K562 (cell line): ENCODE results near the gene ASB2.

Source experiments
- ATF7 ChIP-seq: fragments of 450-650 bp; IDR thresholded peaks from 2 replicates; pipeline ENCODE4 v1.7.1; 2014; ENCODE audit warnings: mild to moderate bottlenecking, moderate library complexity
- CBFB ChIP-seq: sonication (generic); formaldehyde crosslinking; IDR thresholded peaks from 2 replicates; pipeline ENCODE4 v1.4.0; 2020; ENCODE audit warnings: mild to moderate bottlenecking, missing genetic modification reagents
- CCAR2 ChIP-seq: fragments of 200-400 bp; formaldehyde crosslinking; IDR thresholded peaks from 2 replicates; pipeline ENCODE4 v1.6.1; 2017; ENCODE audit warnings: mild to moderate bottlenecking, low read depth, low read length
- CHCHD3 ChIP-seq: fragments of 250-450 bp; sonication (Bioruptor Pico); IDR thresholded peaks from 2 replicates; pipeline ENCODE4 v2.1.2; 2022; ENCODE audit warnings: mild to moderate bottlenecking
- FOS ChIP-seq: IDR thresholded peaks from 3 replicates; pipeline ENCODE4 v1.6.1; 2011; ENCODE audit not compliant: insufficient read length; ENCODE audit errors: extremely low read depth
- GABPA ChIP-seq: fragments of 200-800 bp; sonication (Bioruptor generic); conservative IDR thresholded peaks from 2 replicates; pipeline ENCODE4 v1.6.1; 2016; ENCODE audit warnings: low read depth, missing genetic modification characterization, missing compliant biosample characterization
- HDAC2 ChIP-seq: fragments of 450-650 bp; IDR thresholded peaks from 2 replicates; pipeline ENCODE4 v1.6.1; 2016; ENCODE audit warnings: mild to moderate bottlenecking
- PHTF2 ChIP-seq: fragments of 250-450 bp; sonication (Bioruptor Pico); IDR thresholded peaks from 2 replicates; pipeline ENCODE4 v1.5.0; 2021; ENCODE audit warnings: mild to moderate bottlenecking
- POLR2AphosphoS5 ChIP-seq: IDR thresholded peaks from 2 replicates; pipeline ENCODE4 v1.6.1; 2011; ENCODE audit warnings: mild to moderate bottlenecking, low read depth, low read length, moderate library complexity; ENCODE audit not compliant: control insufficient read depth, insufficient read depth
- RBM25 ChIP-seq: fragments of 200-400 bp; formaldehyde crosslinking; IDR thresholded peaks from 2 replicates; pipeline ENCODE4 v1.6.1; 2018; ENCODE audit warnings: low read length, low read depth, moderate library complexity; ENCODE audit not compliant: severe bottlenecking
- ZKSCAN1 ChIP-seq: fragments of 150-350 bp; IDR thresholded peaks from 2 replicates; pipeline ENCODE4 v1.6.1; 2016; ENCODE audit warnings: low read depth, low read length
- TF ChIP-seq, protein P1 (sequence below), 3 experiments: IDR thresholded peaks in 2 of 3; conservative IDR thresholded peaks in 1 of 3; 2 replicates each; pipeline ENCODE4 v1.5.1; 2011 to 2012; ENCODE audit warnings: low read length in 3 of 3, mild to moderate bottlenecking in 3 of 3, control low read depth in 2 of 3, improper control_type of control experiment in 1 of 3, inconsistent platforms in 1 of 3, low read depth in 1 of 3, mixed read lengths in 1 of 3, moderate library complexity in 1 of 3; ENCODE audit not compliant: insufficient read depth in 2 of 3

GRCh38 chr14:93996130-93996695 lies 19.8 kb upstream of the ASB2 start:
- TF ChIP-seq CCAR2 (no peak), RBM25 (no peak), FOS (no peak), CHCHD3 (CRISPR knock-in tag) (no peak), GABPA (tag) (no peak), ATF7 (no peak), ZKSCAN1 (no peak), POLR2AphosphoS5 (no peak), PHTF2 (no peak), CBFB (CRISPR knock-in tag) (no peak), HDAC2 (no peak)
- TF ChIP-seq, protein P1, sequence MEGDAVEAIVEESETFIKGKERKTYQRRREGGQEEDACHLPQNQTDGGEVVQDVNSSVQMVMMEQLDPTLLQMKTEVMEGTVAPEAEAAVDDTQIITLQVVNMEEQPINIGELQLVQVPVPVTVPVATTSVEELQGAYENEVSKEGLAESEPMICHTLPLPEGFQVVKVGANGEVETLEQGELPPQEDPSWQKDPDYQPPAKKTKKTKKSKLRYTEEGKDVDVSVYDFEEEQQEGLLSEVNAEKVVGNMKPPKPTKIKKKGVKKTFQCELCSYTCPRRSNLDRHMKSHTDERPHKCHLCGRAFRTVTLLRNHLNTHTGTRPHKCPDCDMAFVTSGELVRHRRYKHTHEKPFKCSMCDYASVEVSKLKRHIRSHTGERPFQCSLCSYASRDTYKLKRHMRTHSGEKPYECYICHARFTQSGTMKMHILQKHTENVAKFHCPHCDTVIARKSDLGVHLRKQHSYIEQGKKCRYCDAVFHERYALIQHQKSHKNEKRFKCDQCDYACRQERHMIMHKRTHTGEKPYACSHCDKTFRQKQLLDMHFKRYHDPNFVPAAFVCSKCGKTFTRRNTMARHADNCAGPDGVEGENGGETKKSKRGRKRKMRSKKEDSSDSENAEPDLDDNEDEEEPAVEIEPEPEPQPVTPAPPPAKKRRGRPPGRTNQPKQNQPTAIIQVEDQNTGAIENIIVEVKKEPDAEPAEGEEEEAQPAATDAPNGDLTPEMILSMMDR (IDR thresholded peaks at IDR 0.05 in 2 of 3, conservative IDR thresholded peaks at IDR 0.05 in 1 of 3; ENCODE audit: insufficient read depth in 2 of 3, low read depth in 1 of 3, low read length in 3 of 3), result no peak
